Measurements from ENCODE around the gene UPK3BL2.
"Not testable (repeated sequence)": the region's sequence is repeated elsewhere in the genome, so short reads cannot be mapped to it uniquely, and the experiment has no call there.

The UPK3BL2 gene

DNA sequence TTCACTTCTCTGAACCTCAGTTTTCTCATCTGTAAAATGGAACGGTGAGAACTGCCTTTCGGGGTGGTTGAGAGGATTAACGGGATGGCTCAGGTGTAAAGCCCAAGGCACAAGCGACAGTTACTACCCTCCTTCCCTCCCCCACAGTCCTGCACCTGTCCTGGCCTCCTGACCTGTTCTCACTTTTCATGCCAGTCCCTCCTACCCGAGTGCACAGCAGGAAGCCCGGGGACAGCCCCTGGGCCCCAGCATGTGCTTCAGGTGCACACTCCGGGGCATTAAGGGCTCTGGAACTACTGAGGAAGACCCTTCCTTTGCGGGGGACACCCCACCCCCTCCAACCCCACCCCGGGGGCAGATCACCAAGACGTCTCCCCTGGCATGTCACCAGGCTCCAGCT lies 26.5 kb downstream of the UPK3BL2 start:
- H3K27me3 ChIP-seq (ENCODE audit: insufficient read depth, low read length); H2AFZ ChIP-seq (ENCODE audit: low read depth, low read length); H3K4me1 ChIP-seq (ENCODE audit: insufficient read depth, low read length); H3K9me3 ChIP-seq (ENCODE audit: low read length); H3K36me3 ChIP-seq (ENCODE audit: insufficient read depth, low read length); H3K4me3 ChIP-seq (ENCODE audit: low read length): not testable (repeated sequence)

DNA sequence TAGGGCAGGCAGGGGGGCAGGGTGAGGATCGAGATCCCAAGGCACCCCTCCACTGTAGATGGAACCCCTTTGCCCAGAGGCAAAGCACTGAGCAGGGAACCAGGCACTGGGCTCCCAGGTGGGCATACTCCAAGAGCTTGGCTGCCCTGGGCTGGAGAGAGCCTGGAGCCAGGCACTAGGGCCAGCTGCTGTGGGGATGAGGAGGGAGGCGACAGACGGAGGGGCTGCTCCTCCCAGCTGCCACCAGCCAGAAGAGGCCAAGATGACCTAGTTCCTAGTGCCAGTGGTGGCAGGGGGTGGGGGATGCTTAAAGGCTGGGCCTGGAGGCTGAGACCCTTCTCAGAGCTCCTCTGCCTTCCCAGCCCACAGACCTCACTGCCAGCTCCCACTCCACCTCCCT lies 27.6 kb downstream of the UPK3BL2 start:
- not testable (repeated sequence) for H3K4me3 ChIP-seq (ENCODE audit: low read length); H3K9me3 ChIP-seq (ENCODE audit: low read length); H3K36me3 ChIP-seq (ENCODE audit: insufficient read depth, low read length); H3K27me3 ChIP-seq (ENCODE audit: insufficient read depth, low read length); H3K4me1 ChIP-seq (ENCODE audit: insufficient read depth, low read length); H2AFZ ChIP-seq (ENCODE audit: low read depth, low read length)

DNA sequence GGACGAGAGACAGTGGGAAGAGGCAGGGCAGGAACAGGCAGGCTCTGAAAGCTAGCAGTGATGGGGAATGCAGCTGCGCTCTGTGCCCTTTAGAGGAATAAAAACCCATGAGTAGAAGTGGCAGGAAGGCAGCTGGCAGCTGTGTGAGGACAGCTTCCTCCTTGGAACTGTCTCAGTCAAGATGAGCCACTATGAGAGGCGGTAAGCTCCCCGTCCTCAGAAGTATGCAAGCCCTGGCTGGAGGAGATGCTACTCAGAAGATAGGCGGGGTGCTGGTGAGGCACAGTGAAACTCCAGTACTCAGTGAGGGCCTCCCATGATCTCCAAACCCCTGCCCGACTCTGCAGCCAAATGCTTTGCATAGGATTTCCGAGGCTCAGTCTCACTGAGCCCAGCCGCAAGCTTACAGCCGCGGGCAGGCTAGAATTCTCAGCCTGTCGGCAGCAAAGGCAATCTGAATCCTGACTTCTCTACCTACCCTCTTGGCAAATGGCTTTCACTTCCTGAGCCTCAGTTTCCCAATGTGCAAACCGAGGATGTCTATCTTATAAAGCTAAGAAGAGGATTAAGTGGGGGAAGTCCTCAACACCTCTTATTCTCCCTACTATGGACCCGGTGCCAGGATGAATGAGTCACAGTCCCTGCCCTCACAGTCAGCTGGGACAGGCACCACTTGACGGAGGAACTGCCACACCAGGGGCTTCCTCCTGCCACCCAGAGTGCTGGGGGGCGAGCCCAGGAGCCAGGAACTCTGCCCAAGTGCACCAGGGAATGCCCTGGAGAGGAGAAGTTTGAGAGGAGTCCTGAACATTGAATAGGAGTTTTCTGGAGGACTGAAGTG lies 28.4 kb downstream of the UPK3BL2 start:
- H3K4me3 ChIP-seq (ENCODE audit: low read length); H2AFZ ChIP-seq (ENCODE audit: low read depth, low read length); H3K36me3 ChIP-seq (ENCODE audit: insufficient read depth, low read length); H3K9me3 ChIP-seq (ENCODE audit: low read length); H3K27me3 ChIP-seq (ENCODE audit: insufficient read depth, low read length); H3K4me1 ChIP-seq (ENCODE audit: insufficient read depth, low read length): not testable (repeated sequence)

DNA sequence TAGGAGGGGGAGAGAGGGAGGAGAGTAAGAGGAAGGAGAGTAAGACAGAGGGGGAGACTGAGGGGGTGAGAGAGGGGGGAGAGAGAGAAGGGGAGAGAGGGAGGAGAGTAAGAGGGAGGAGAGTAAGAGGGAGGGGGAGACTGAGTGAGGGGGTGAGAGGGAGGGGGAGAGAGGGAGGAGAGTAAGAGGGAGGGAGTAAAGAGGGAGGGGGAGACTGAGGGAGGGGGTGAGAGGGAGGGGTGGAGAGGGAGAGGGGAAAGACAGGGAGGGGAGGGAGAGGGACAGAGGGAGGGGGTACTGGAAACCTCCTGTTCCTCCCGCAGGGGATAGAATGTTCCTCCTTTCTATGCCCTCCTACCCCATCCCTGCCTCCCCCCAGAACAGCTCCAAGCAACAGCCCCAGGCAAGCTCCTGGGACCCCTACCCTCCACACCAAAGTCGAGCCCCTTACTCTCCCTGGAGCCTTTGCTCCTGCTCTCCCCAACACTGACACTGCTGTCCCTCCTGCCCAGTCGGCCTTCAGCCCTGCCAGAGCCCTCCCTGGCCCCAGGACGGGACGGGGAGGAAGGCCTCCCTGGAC lies 30.8 kb downstream of the UPK3BL2 start:
- H3K9me3 ChIP-seq (ENCODE audit: low read length); H3K36me3 ChIP-seq (ENCODE audit: insufficient read depth, low read length); H2AFZ ChIP-seq (ENCODE audit: low read depth, low read length); H3K4me1 ChIP-seq (ENCODE audit: insufficient read depth, low read length); H3K27me3 ChIP-seq (ENCODE audit: insufficient read depth, low read length): not testable (repeated sequence)
- H3K4me3 ChIP-seq (ENCODE audit: low read length): peak overlapping the region; percentile 27

DNA sequence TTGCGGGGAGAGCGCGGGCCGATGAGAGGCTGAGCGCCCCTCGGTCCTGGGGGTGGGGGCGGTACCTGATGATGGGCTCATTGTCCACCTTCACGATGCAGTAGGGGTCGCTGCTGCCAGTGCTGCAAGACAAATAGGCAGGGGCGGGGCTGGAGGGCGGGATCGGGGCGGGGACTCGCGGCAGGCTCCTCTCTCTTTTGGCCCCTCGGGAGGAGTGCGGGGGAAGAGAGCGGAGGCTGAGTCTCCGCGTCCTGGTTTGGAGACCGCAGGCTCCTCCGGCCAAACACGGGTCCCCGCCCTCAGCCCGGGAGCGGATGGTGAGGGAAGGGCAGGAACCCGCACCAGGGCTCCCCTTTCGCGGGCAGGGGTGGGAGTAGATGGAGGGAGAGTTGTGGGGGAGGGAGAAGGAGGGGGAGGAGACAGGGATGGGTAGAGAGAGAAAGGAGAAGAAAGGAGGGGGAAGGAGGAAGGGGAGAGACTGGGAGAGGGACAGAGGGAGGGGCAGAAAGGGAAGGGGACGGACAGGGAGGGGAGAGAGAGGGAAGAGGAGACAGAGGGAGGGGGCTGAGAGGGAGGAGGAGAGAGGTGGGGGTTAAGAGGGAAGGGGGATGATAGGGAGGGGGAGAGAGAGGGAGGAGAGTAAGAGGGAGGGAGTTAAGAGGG lies 31.5 kb downstream of the UPK3BL2 start:
- not testable (repeated sequence) for H3K36me3 ChIP-seq (ENCODE audit: insufficient read depth, low read length); H3K27me3 ChIP-seq (ENCODE audit: insufficient read depth, low read length); H3K9me3 ChIP-seq (ENCODE audit: low read length); H2AFZ ChIP-seq (ENCODE audit: low read depth, low read length); H3K4me1 ChIP-seq (ENCODE audit: insufficient read depth, low read length); H3K4me3 ChIP-seq (ENCODE audit: low read length)

DNA sequence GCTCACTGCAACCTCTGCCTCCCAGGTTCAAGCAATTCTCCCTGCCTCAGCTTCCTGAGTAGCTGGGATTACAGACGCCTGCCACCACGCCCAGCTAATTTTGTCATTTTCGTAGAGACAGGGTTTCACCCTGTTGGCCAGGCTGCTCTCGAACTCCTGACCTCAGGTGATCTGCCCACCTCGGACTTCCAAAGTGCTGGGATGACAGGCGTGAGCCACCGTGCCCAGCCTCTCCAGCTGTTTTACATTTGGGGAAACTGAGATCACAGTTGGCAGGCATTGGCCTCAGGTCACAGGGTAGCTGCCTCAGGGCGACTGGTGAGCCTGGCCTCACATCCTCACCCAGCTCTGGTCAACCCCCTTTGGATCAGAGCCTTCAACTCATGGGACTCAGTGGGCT lies 32.9 kb downstream of the UPK3BL2 start:
- not testable (repeated sequence) for H3K9me3 ChIP-seq (ENCODE audit: low read length); H3K4me3 ChIP-seq (ENCODE audit: low read length); H2AFZ ChIP-seq (ENCODE audit: low read depth, low read length); H3K4me1 ChIP-seq (ENCODE audit: insufficient read depth, low read length); H3K36me3 ChIP-seq (ENCODE audit: insufficient read depth, low read length); H3K27me3 ChIP-seq (ENCODE audit: insufficient read depth, low read length)

DNA sequence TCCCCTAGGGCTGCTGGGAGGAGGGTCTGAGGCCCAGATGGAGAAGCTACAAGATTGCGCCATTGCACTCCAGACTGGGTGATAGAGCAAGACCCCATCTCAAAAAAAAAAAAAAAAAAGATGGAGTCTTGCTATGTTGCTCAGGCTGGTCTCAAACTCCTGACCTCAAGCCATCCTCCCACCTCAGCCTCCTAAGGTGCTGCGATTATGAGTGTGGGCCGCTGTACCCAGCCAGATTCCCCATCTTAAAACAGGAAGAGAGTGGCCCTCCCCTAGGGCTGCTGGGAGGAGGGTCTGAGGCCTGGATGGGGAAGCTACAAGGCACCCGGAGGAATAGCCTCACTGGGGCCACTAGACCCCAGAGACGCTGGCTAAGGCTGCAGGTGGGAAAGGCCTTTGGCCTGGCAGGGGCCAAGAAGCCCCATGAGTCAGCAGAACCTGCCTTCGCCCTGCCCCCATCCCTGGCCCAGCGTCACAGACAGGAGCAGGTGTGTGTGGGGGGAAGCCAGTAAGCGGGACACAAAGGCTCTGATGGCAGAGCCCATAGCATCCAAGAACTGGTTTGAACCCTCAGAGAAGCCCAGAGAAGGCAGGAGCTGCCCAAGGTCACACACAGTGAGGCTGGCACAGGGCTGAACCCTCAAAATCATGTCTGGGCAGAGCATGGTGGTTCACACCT lies 35.9 kb downstream of the UPK3BL2 start:
- H2AFZ ChIP-seq (ENCODE audit: low read depth, low read length); H3K27me3 ChIP-seq (ENCODE audit: insufficient read depth, low read length); H3K36me3 ChIP-seq (ENCODE audit: insufficient read depth, low read length); H3K9me3 ChIP-seq (ENCODE audit: low read length); H3K4me1 ChIP-seq (ENCODE audit: insufficient read depth, low read length); H3K4me3 ChIP-seq (ENCODE audit: low read length): not testable (repeated sequence)

- not testable (repeated sequence) for H3K36me3 ChIP-seq (ENCODE audit: insufficient read depth, low read length); H3K27me3 ChIP-seq (ENCODE audit: insufficient read depth, low read length); H3K9me3 ChIP-seq (ENCODE audit: low read length); H3K4me3 ChIP-seq (ENCODE audit: low read length); H3K4me1 ChIP-seq (ENCODE audit: insufficient read depth, low read length); H2AFZ ChIP-seq (ENCODE audit: low read depth, low read length)
Observed at GRCh38 chr7:102505298-102506185, 38.0 kb downstream of the UPK3BL2 start.

DNA sequence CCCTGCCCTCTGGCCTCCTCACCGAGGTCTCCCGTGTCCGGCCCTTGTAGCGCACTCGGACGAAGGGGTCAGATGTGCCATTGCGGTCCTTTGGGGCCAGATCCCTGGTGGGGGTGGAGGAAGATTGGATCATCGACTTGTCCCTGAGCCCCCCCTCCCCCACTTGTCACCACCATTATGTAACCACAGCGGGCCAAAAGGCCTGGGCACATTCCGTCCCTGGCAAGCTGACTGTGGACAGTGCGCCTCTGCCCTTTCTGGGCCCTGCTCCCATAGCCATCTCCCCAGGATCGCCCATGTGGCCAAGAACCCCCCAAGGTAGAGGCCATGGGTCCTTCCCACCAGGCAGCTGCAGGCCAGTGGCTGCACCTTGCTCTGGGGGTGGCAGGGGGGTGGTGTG lies 40.4 kb downstream of the UPK3BL2 start:
- H3K36me3 ChIP-seq (ENCODE audit: insufficient read depth, low read length); H3K4me3 ChIP-seq (ENCODE audit: low read length); H3K4me1 ChIP-seq (ENCODE audit: insufficient read depth, low read length); H2AFZ ChIP-seq (ENCODE audit: low read depth, low read length); H3K27me3 ChIP-seq (ENCODE audit: insufficient read depth, low read length); H3K9me3 ChIP-seq (ENCODE audit: low read length): not testable (repeated sequence)

GRCh38 chr7:102498321-102498720 lies 45.2 kb downstream of the UPK3BL2 start:
- not testable (repeated sequence) for H3K4me1 ChIP-seq (ENCODE audit: insufficient read depth, low read length); H3K36me3 ChIP-seq (ENCODE audit: insufficient read depth, low read length); H2AFZ ChIP-seq (ENCODE audit: low read depth, low read length); H3K27me3 ChIP-seq (ENCODE audit: insufficient read depth, low read length); H3K9me3 ChIP-seq (ENCODE audit: low read length); H3K4me3 ChIP-seq (ENCODE audit: low read length)

GRCh38 chr7:102497308-102497707 lies 46.2 kb downstream of the UPK3BL2 start:
- not testable (repeated sequence) for H3K27me3 ChIP-seq (ENCODE audit: insufficient read depth, low read length); H2AFZ ChIP-seq (ENCODE audit: low read depth, low read length); H3K36me3 ChIP-seq (ENCODE audit: insufficient read depth, low read length); H3K9me3 ChIP-seq (ENCODE audit: low read length); H3K4me3 ChIP-seq (ENCODE audit: low read length); H3K4me1 ChIP-seq (ENCODE audit: insufficient read depth, low read length)

- not testable (repeated sequence) for H3K27me3 ChIP-seq (ENCODE audit: insufficient read depth, low read length); H2AFZ ChIP-seq (ENCODE audit: low read depth, low read length); H3K36me3 ChIP-seq (ENCODE audit: insufficient read depth, low read length); H3K4me3 ChIP-seq (ENCODE audit: low read length); H3K4me1 ChIP-seq (ENCODE audit: insufficient read depth, low read length); H3K9me3 ChIP-seq (ENCODE audit: low read length)
Observed at GRCh38 chr7:102496861-102497260, 46.6 kb downstream of the UPK3BL2 start.
